Measurements from ENCODE around the gene PMS2. TPM values are rescaled to one million over a fixed set of nuclear protein-coding genes. Genes with fewer than 3 reads are reported as not detected.
"Not testable (repeated sequence)": the region's sequence is repeated elsewhere in the genome, so short reads cannot be mapped to it uniquely, and the experiment has no call there.

Gene PMS2
- total RNA-seq, 4 donors from 2014 or later, result 7.5 to 9.5 (median 8.4) TPM

GRCh38 chr7:6007386-6007785 lies 1.5 kb downstream of the PMS2 start:
- peaks cover 3 to 31% (median 18%) of the 10 kb centered on the region in 4 donors for H3K36me3 ChIP-seq
- H3K27ac ChIP-seq (replicated peaks in 1 of 4), result no peak overlapping the region
- DNase-seq (ENCODE audit: extremely low spot score), result no peak
- WGBS, result 92% methylated on average over 4 of the region's 4 CpGs
- no peaks in the 10 kb centered on the region for H3K27me3 ChIP-seq
- H3K4me1 ChIP-seq, result peaks cover 16 to 40% (median 30%) of the 10 kb centered on the region in 4 donors
- intact Hi-C loops (cut with DNase I), result no loop called here
- no peak overlapping the region for H3K4me3 ChIP-seq
- no peaks in the 10 kb centered on the region for H3K9me3 ChIP-seq
- TF ChIP-seq EP300 (IDR thresholded peaks at IDR 0.05) (no peak), POLR2AphosphoS5 (IDR thresholded peaks at IDR 0.05) (no peak), CTCF (IDR thresholded peaks at IDR 0.05) (no peak), POLR2A (IDR thresholded peaks at IDR 0.05; ENCODE audit: low read depth) (no peak)

GRCh38 chr7:5997210-5997808 lies 11.5 kb downstream of the PMS2 start:
- no peaks in the 10 kb centered on the region for H3K9me3 ChIP-seq
- intact Hi-C loops (cut with DNase I), result loop anchor here (10.0 kb wide), 2 partner anchors 327 to 437 kb away; no protein-coding TSS in a partner anchor
- no peak for DNase-seq (ENCODE audit: extremely low spot score)
- H3K4me3 ChIP-seq, result no peak overlapping the region
- TF ChIP-seq EP300 (IDR thresholded peaks at IDR 0.05) (no peak), CTCF (IDR thresholded peaks at IDR 0.05) (peak; percentile 50 to 66 (median 63))
- H3K36me3 ChIP-seq, result peaks cover 5 to 87% (median 67%) of the 10 kb centered on the region in 4 donors
- no peaks in the 10 kb centered on the region for H3K27me3 ChIP-seq
- peaks cover 0 to 8% (median 2%) of the 10 kb centered on the region in 4 donors for H3K4me1 ChIP-seq
- WGBS, result 55% methylated on average over 10 of the region's 10 CpGs
- peak overlapping the region in 3 of 4 donors; percentile 7 to 39 (median 16) for H3K27ac ChIP-seq (replicated peaks in 1 of 4)

DNA sequence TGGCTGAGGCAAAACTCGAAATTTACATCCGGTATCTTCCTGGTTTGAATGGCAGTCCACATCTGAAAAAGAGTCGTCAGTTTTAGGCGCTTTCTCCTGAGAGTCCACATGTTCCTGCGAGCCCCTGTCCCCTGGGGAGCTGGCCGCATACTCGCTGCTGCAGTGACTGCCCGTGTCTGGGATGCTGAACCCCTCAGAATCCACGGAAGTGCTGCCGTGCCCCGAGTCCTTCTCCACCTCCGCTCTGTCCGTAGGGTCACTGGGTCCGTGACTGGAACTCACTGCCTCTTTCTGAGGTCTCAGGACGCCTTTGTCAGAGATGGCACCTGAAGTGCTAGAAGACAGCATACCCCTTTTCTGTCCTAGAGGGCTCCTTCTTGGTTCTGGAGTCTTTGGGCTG lies 21.8 kb downstream of the PMS2 start:
- peaks cover 15 to 63% (median 51%) of the 10 kb centered on the region in 4 donors for H3K36me3 ChIP-seq
- H3K9me3 ChIP-seq; H3K4me3 ChIP-seq; H3K27ac ChIP-seq (replicated peaks in 1 of 4); H3K27me3 ChIP-seq; DNase-seq (ENCODE audit: extremely low spot score); H3K4me1 ChIP-seq: not testable (repeated sequence)
- intact Hi-C loops (cut with DNase I), result loop anchor here (2.0 kb wide), 1 partner anchor 14 kb away; no protein-coding TSS in a partner anchor
- 93% methylated on average over 14 of the region's 15 CpGs for WGBS

GRCh38 chr7:5979680-5980314 lies 29.1 kb downstream of the PMS2 start:
- H3K9me3 ChIP-seq; H3K4me3 ChIP-seq; H3K4me1 ChIP-seq; H3K27me3 ChIP-seq; H3K27ac ChIP-seq (replicated peaks in 1 of 4); DNase-seq (ENCODE audit: extremely low spot score); intact Hi-C loops (cut with DNase I): not testable (repeated sequence)
- WGBS, result 100% methylated on average over 1 of the region's 12 CpGs
- H3K36me3 ChIP-seq, result peaks cover 0 to 34% (median 15%) of the 10 kb centered on the region in 4 donors

GRCh38 chr7:5973580-5973979 lies 35.3 kb downstream of the PMS2 start:
- H3K27ac ChIP-seq (replicated peaks in 1 of 4), result not testable (repeated sequence)
- peaks cover 0 to 18% (median 9%) of the 10 kb centered on the region in 4 donors for H3K36me3 ChIP-seq

GRCh38 chr7:5970347-5970911 lies 38.4 kb downstream of the PMS2 start, which contains the start of gene RSPH10B:
TSS of gene RSPH10B (minus strand) at chr7:5970689. CDS start at chr7:5967116, 3,573 bp downstream.
- no CpG with 5 or more reads among the region's 43 CpGs for WGBS

More at GRCh38 chr7:5973580-5973979, 35.3 kb downstream of the PMS2 start:
- H3K4me1 ChIP-seq; intact Hi-C loops (cut with DNase I); H3K27me3 ChIP-seq; H3K4me3 ChIP-seq; H3K9me3 ChIP-seq; DNase-seq (ENCODE audit: extremely low spot score): not testable (repeated sequence)
- no CpG with 5 or more reads among the region's 8 CpGs for WGBS

DNA sequence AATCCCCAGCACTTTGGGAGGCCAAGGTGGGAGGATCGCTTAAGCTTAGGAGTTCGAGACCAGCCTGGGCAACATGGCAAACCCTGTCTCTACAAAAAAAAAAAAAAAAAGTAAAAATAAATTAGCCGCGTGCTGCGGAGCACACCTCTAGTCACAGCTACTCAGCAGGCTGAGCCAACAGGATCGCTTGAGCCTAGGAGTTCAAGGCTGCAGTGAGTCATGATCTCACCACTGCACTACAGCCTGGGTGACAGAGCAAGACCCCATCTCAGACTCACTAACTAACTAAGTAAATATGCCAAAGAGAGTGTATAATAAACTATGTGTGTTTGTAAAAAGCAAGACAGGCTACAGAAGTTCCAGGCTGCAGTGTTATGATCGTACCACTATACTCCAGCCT lies 45.0 kb downstream of the PMS2 start:
- H3K4me3 ChIP-seq; H3K4me1 ChIP-seq; H3K27ac ChIP-seq (replicated peaks in 1 of 4); H3K27me3 ChIP-seq; H3K36me3 ChIP-seq; intact Hi-C loops (cut with DNase I); DNase-seq (ENCODE audit: extremely low spot score); H3K9me3 ChIP-seq: not testable (repeated sequence)
- WGBS, result 89% methylated on average over 4 of the region's 7 CpGs

More at GRCh38 chr7:5970347-5970911, 38.4 kb downstream of the PMS2 start, which contains the start of gene RSPH10B:
- H3K4me1 ChIP-seq; H3K27ac ChIP-seq (replicated peaks in 1 of 4); intact Hi-C loops (cut with DNase I); H3K27me3 ChIP-seq; H3K9me3 ChIP-seq; H3K36me3 ChIP-seq; DNase-seq (ENCODE audit: extremely low spot score): not testable (repeated sequence)
- peak within 1 kb of the TSS in 2 of 4 donors; percentile 27 to 43 for H3K4me3 ChIP-seq

- H3K27me3 ChIP-seq; H3K27ac ChIP-seq (replicated peaks in 1 of 4); DNase-seq (ENCODE audit: extremely low spot score); H3K36me3 ChIP-seq; H3K4me1 ChIP-seq; intact Hi-C loops (cut with DNase I); H3K4me3 ChIP-seq; H3K9me3 ChIP-seq: not testable (repeated sequence)
- WGBS, result no CpG with 5 or more reads among the region's 13 CpGs
Measured at GRCh38 chr7:5963205-5963604, 45.6 kb downstream of the PMS2 start.

GRCh38 chr7:5934945-5935450 lies 73.9 kb downstream of the PMS2 start:
- intact Hi-C loops (cut with DNase I); H3K4me1 ChIP-seq; H3K9me3 ChIP-seq; H3K27ac ChIP-seq (replicated peaks in 1 of 4); H3K36me3 ChIP-seq; H3K27me3 ChIP-seq; DNase-seq (ENCODE audit: extremely low spot score); H3K4me3 ChIP-seq: not testable (repeated sequence)
- WGBS, result no CpG with 5 or more reads among the region's 17 CpGs
